ENCODE data around the gene GNG2.

DNA sequence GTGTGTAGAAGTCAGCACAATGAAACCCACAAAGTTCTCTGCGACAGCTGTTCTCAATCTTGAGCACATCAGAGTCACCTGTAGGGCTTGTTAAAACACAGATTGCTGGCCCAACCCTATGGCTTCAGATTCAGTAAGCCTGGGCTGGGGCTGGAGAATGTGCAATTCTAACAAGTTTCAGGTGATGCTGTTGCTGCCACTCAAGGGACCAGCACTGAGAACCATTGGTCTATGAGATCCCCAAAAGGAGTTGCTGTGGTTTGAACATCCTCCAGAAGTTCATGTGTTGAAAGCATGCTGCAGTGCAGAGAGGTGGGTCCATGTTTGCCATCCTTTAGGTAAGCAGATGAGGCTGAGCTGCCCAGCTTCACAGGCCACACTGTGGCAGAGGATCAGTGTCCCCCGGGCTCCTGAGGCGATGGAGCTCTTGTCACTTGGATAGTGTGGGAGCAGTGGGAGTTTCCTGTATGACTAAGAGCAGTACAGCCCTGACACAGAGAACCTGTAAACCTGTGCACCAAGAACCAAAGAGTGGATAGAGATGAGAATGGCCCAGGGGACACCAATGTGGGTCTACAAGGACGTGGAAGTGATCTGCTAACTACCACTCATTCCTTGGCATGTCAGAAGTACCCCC lies 120.9 kb downstream of the GNG2 start:
- TF ChIP-seq, protein P1, sequence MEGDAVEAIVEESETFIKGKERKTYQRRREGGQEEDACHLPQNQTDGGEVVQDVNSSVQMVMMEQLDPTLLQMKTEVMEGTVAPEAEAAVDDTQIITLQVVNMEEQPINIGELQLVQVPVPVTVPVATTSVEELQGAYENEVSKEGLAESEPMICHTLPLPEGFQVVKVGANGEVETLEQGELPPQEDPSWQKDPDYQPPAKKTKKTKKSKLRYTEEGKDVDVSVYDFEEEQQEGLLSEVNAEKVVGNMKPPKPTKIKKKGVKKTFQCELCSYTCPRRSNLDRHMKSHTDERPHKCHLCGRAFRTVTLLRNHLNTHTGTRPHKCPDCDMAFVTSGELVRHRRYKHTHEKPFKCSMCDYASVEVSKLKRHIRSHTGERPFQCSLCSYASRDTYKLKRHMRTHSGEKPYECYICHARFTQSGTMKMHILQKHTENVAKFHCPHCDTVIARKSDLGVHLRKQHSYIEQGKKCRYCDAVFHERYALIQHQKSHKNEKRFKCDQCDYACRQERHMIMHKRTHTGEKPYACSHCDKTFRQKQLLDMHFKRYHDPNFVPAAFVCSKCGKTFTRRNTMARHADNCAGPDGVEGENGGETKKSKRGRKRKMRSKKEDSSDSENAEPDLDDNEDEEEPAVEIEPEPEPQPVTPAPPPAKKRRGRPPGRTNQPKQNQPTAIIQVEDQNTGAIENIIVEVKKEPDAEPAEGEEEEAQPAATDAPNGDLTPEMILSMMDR (conservative IDR thresholded peaks at IDR 0.05 in 1 of 2, IDR thresholded peaks at IDR 0.05 in 1 of 2; ENCODE audit: low read depth in 1 of 2, low read length in 2 of 2) = no peak
- TF ChIP-seq EZH2 (IDR thresholded peaks at IDR 0.05; ENCODE audit: low read length, missing control alignments) = no peak
